NCI-H2029 (cell line): ENCODE measurements around the gene ZNF629.

ENCODE experiments used
- DNase-seq: peaks from one replicate; lab custom pipeline; 2025; lab: John Stamatoyannopoulos, UW

Gene ZNF629

DNA sequence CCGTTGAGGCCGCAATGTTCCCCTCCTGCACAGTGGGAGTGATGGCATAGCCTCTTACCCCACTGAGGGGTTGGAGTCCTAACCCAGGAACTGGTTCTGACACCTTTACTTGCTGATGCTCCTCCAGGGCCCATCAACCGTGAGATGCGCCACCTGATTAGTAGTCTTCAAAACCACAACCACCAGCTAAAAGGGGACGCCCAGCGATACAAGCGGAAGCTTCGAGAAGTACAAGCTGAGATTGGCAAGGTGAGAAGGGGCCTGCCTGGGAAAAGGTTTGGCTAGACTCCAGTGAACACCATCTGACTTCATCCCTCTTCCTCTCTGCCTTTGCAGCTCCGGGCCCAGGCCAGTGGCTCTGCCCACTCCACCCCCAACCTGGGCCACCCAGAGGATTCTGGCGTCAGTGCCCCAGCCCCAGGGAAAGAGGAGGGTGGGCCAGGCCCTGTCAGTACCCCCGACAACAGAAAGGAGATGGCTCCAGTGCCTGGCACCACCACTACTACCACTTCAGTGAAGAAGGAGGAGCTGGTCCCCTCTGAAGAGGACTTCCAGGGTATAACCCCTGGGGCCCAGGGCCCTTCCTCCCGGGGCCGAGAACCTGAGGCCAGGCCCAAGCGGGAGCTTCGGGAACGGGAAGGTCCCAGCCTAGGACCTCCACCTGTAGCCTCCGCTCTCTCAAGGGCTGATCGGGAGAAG lies 19.1 kb downstream of the ZNF629 start:
- DNase-seq = no peak

DNA sequence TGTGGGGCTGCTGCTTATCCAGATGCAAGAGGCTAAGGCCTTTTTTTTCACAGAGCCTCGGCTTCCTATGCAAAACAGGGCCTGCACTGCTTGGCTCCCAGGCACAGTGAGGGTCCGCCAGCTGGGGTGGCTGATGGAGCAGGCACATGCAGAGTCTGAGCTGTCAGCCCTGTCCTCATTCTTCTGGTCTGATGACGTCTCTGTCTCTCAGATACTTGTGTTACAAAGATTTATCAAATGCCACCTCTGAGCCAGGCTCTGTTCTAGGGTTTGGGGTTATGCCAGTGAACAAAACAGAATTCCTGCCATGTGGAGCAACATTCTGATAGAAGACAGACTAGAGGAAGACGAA lies 20.1 kb downstream of the ZNF629 start:
- no peak for DNase-seq

DNA sequence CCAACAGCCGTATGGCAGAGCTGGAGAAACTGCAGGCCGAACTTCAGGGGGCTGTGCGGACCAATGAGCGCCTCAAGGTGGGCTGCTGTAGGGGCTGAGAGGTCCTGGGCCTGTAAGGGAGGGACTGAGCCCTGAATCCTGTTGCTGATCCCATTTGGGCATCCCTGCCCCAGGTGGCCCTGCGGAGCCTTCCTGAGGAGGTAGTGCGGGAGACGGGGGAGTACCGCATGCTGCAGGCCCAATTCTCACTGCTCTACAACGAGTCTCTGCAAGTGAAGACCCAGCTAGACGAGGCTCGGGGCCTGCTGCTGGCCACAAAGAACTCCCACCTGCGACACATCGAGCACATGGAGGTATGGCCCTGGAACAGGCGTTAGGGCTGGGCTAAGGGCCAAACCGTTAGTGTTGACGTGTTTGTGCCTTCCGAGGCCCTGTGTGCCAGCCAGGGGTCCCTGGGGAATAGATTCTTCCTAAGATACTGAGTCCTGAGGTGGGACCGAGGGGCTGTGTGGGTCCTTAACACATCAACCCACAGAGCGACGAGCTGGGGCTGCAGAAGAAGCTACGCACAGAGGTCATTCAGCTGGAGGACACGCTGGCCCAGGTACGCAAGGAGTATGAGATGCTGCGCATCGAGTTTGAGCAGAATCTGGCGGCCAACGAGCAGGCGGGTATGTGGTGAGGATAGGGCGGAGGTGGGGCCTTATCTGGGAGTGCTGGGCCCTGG lies 20.6 kb downstream of the ZNF629 start:
- no peak for DNase-seq

DNA sequence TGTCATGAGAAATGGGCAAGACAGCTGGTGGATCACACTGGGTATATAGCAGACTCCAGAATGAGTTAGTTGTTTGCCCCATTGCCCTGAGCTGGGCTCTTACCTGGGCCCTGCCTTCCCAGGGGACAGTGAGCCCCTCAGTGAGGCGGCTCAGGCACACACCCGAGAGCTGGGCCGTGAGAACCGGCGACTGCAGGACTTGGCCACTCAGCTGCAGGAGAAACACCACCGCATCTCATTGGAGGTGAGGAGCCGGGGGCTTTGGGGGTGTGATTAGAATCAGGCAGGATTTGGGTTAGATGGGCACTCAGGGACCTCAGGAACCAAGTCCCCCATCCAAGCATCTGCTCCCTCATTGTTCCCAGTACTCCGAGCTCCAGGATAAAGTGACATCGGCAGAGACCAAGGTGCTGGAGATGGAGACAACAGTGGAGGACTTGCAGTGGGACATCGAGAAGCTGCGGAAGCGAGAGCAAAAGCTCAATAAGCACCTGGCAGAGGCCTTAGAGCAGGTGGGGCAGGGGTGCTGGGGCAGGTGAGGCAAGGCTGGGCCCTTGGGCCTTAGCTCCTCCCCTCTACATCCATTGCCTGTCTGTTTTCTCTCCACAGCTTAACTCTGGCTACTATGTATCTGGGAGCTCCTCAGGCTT lies 22.1 kb downstream of the ZNF629 start:
- no peak for DNase-seq

DNA sequence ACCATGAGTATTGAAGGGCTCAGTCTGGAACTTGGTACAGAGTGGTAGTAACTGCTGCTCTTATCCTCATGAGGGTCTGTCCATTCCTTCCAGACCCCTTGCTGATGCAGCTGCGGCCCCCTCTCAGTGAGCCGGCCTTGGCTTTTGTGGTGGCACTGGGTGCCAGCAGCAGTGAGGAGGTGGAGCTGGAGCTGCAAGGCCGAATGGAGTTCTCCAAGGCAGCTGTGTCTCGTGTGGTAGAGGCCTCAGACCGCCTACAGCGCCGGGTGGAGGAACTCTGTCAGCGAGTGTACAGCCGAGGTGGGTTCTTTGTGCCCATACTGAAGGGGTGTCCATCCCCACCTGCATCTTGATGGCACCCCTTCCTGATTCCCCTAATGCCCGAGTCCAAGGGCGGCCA lies 22.9 kb downstream of the ZNF629 start:
- no peak for DNase-seq

DNA sequence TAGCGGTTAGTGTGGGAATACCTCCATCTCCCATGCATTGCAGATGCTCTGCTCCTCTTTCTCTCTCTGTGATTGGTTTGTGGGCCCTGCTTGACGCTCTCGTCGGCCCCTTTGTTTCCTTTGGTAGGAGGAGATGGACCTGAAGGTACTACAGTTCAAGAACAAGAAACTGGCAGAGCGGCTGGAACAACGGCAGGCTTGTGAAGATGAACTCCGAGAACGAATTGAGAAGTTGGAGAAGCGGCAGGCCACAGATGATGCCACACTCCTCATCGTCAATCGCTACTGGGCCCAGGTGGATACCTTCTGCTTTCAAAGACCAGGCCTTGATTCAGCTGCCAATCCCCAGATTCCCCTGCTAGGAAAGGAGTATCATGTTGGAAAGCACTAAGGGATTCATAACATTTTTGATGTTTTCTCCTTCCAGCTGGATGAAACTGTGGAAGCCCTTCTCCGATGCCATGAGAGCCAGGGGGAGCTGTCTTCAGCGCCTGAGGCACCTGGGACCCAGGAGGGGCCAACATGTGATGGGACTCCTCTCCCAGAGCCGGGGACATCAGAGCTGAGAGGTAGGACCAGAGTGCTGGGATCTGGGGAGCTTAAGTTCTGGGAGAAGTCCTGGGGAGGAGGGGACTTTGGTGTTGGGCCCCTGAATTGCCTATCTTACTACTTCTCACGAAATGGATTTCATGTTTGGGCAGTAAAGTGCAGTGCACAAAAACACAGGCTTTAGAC lies 23.8 kb downstream of the ZNF629 start:
- no peak for DNase-seq

DNA sequence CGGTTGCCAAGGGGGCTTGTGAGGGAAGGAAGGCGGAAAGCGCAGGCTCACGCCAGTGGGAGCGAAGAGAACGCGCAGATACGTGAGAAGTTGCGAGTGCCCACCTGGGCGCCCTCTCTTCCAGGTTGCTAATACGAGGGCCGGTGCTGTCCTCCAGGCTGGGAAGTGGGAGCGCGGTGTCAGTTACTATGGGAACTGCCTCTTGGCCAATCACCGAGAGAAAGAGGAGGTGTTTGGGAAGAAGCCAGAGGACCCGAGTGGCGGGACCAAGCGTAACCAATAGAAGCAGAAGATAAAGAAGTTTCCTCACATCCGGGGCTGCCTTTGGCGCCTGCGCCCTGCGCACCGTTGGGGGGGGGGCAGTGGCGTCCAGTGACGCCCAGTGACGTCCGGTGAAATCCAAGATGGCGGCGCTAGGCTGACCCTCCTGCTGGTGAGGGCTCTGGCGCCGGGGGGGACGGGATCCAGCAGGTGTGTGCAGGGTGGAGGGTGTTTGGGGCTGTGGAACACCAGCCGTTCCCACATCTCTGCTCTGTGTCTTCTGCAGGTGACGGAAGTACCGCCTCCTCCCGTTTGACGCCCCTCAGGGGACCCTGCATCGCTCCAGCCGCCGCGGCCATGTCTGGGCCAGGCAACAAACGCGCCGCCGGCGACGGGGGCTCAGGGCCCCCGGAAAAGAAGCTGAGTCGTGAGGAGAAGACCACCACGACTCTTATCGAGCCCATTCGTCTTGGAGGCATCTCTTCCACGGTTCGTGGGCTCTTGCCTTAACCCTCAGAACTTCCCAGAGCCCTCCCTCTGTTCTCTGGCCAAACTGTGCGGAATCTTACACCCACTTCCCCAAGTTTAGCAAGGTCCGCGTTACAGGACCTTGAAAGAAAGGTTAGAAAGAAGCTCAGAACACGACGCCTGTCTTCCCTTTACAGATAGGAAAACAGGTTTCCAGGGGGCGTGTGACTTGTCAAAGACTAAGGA lies 24.8 kb downstream of the ZNF629 start, which contains the start of the genes CFAP119 and RNF40:
Gene CFAP119 (minus strand): TSS at position 135 of the 975 bp plus-strand sequence. CDS start 314 bp downstream, outside the sequence.
Gene RNF40 (plus strand): TSS at position 395 of the 975 bp plus-strand sequence. CDS start 224 bp downstream, at position 619.
- DNase-seq = peak; percentile 96

DNA sequence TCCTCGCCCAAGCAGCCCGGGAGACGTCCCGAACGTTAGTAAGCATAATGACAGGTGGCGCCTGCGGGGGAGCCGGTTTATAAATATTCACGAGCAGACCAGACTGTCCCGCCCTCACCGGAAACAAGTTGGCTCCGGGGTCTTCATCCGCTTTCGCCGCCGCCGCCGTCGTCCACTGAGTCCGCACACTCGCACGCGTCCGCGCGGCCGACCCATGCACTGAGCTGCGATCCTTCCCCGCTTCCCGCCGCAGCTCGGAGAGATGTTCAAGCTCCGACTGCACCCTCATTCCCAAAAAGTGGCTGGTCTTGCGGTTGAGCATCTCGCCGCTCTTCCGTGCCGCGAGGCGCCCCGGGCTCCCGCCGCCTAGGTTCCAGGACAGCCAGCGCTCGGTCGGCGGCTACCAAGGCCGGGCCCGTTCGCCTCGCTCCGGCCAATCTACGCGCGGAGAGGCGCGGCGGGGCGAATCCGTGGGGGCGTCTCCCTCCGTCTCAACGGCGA lies 25.5 kb downstream of the ZNF629 start:
- DNase-seq = no peak

DNA sequence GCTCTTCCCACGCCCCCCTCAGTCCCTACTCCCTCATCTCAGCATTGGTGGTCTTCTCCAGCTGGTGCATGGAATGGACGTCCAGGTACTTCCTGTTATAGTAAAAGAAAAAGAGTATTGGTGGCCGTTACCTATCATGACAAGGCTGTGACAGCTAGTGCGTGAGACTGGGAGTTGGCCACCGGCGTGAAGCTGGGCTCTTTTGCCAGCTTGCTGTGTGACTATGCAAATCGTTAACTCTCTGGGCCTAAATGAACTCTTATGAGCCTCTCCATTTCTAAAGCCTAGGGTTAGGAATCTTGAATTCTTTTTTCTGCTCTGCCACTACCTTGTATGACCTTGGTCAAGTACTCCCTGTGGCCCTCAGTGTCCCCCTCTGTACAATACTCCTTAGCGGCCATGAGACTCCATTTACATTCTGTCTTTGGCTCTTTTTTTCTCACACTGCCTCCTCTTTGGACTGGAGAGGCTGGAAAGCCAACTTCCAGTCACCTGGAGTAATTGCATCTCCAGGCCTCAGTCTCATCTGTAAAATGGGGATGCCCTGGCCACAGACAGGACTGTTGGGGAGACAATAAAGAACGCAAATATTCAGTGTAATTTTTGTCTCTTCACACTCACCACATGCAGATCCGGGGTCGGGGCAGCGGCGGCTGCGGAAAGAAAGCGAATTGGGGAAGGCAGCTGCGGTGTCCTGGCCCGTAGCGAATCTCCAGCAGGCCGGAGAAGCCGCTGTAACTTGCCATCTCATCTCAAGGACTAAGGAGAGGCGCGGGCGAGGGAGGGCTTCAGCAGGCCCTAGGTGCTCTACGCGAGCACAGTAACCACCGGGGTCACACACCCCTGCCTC lies 26.2 kb downstream of the ZNF629 start:
- DNase-seq = no peak

DNA sequence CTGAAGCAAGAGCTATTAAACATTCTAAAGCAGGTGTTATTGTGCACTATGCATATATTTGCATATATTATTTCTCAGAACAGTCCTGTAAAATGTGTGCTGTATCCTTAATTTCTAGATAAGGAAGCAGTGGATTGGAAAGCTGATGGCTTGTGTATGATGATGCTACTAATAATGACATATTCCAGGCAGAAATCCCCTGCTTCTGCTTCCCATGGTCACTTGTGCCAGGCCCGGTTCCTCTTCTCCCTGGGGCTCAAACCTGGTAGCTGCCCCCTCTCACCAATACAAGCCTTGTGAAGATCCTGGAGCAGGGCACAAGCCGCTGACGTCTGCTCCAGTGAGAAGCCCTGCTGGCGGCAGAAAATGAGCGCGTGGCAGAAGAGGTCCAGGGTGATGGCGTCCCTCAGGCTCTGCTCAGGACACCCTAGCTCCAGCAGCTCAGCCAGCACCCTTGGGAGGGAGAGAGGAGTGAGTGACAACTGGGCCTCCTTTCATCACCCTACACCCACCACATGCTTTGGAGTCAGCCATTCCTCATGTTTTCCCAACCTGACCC lies 26.9 kb downstream of the ZNF629 start:
- no peak for DNase-seq

DNA sequence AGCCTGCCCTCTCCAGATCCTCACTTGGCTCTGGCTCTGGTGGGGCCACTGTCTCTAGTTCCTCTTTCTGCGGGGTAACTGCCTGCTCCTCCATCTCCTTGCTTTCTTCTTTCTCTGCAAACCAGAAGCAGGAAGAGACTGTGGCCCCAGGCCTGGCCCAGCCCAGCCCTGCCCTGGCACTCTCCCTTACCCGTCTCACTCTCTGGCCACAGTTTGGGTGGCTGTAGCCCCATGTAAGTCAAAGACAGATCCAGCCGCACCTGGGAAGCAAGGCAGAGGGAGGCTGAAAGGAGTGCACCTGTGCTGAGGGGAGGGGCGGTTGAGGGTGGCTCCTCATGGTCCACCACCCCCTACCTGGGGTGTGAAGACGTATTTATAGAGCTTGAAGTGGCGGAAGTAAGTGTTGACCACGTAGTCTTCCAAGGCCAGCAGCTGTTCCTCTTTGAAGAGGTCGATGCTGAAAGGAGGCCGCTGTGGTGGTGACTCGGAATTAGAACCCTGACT lies 28.0 kb downstream of the ZNF629 start:
- no peak for DNase-seq

DNA sequence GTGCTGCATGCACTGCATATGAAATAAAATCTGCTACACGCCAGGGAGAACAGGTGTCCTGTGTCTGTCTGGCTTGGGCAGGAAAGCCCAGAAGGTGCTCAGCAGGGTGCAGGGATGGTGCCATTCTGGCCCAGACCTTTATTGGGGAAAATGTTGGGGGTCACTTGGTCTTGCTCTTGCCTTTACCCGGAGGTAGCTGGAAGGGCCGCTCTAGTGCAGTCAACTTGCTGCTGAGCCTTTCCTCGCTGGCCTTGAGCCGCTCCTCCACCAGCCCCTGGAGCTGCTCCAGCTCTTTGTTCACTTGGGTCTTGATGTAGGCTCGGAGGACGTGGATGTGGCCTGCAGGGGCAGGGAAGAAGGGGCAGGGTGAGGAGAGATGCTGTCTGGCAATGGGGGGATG lies 29.7 kb downstream of the ZNF629 start:
- no peak for DNase-seq

DNA sequence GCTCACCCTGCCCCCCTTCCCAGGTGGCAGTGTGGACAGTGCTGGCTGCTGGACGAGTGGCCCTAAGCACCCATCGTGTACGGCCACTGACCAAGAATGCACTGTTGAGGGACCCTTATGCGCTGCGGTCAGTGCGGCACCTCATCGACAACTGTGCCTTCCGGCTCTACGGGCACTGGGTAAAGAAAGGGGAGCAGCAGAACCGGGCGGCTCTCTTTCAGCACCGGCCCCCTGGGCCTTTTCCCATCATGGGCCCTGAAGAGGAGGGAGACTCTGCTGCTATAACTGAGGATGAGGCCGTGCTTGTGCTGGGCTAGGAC lies 30.3 kb downstream of the ZNF629 start:
- no peak for DNase-seq

DNA sequence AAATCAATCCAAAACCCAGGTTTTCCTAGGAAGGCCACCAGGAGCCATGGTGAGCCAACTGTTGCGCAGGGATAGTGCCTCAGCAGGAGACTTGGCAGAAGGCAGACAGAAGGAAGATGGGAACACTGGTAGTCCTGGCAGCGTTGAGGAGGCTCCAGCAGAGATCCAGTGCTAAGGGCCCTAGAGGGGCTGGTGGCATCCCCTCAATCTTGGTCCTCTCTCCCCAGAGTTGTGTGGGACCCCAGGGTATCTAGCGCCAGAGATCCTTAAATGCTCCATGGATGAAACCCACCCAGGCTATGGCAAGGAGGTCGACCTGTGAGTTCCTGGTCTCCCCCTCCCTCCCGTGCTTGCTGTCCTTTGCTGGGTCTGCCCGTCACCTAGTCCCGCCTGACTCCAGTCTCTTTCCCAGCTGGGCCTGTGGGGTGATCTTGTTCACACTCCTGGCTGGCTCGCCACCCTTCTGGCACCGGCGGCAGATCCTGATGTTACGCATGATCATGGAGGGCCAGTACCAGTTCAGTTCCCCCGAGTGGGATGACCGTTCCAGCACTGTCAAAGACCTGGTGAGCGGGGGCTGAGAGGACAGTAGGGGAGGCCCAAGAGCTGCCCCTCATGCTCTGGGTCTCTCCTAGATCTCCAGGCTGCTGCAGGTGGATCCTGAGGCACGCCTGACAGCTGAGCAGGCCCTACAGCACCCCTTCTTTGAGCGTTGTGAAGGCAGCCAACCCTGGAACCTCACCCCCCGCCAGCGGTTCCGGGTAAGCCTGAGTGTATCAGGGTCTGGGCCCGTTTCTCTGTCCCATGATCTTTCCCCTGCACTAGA lies 30.8 kb downstream of the ZNF629 start:
- DNase-seq = no peak

DNA sequence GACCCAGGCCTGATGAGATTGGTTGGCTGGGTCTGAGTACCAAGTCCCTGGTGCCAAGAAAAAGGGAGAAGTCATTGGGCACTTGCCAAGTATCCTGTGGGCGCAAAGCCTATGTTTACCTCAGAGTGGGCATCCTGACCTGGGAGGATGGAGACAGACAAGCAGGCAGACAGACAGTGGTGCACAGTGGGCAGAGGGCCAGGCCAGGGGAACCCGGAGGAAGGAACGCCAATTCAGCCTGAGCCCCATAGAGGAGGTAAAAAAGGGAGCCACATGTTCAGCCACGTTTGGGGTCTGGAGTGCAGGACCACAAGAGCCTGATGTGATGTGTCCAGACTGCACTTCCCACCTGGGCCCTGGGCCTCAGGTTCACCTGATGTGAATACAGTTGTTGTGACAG lies 33.4 kb downstream of the ZNF629 start:
- no peak for DNase-seq

DNA sequence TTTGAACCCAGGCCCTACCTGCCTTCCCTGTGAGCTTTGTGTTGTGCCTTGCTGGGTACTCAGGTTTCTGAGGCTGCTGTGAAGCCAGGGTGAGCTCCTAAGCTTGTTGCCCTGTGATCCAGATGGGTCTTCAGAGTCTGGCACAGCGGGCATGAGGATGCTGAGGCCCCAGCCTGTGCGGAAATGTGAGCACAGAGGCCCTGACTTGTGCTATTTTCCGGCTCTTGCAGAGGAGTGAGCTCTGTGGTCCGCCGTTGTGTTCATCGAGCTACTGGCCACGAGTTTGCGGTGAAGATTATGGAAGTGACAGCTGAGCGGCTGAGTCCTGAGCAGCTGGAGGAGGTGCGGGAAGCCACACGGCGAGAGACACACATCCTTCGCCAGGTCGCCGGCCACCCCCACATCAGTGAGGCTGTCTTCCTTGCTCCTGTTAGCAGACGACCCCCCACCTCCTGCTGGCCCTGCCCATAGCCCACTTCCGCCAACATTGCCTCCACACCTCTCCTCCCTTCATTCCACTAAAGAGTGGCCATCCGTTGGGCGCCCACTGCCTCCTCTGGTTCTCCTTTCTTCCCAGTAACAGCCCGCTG lies 36.0 kb downstream of the ZNF629 start:
- DNase-seq = no peak

DNA sequence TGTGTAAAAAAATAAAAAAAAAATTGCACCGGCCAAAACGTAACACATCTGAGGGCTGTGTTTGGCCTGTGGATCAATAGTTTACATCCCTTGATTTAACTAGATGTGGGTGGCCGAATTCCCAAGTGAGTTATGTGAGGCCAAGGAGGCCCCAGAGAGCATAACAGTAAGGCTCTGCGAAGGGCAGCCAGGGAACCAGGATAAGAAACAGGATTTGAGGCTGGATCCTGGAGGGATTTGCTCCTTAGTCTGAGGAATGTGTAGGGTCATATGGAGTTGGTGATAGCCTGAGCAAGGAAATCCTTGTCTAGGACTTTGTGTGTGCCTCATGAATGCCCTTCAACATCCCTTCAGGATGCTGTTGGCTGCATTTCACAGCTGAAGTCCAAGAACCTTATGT lies 36.8 kb downstream of the ZNF629 start:
- DNase-seq = no peak
